Left ventricle myocardium inferior (tissue), 1 donor: Measurements from ENCODE around the gene SYMPK. TPM values are rescaled to one million over a fixed set of nuclear protein-coding genes. Genes with fewer than 3 reads are reported as not detected.

Experiments used
- DNase-seq: peaks from one replicate; pipeline ENCODE4 v3.0.0-alpha.2; 2020
- H3K27ac ChIP-seq: fragments of 200-600 bp; replicated peaks from 2 replicates; pipeline ENCODE4 v1.8.0; 2021
- H3K27me3 ChIP-seq: fragments of 200-600 bp; 2 replicates; pipeline ENCODE4 v1.8.0; 2021; ENCODE audit warnings: low read depth
- H3K36me3 ChIP-seq: fragments of 200-600 bp; 2 replicates; pipeline ENCODE4 v1.8.0; 2021
- H3K4me1 ChIP-seq: fragments of 200-600 bp; 2 replicates; pipeline ENCODE4 v1.8.0; 2021
- H3K4me3 ChIP-seq: fragments of 200-600 bp; 2 replicates; pipeline ENCODE4 v1.8.0; 2021; ENCODE audit warnings: mild to moderate bottlenecking, moderate library complexity
- H3K9me3 ChIP-seq: fragments of 200-600 bp; replicated peaks from 2 replicates; pipeline ENCODE4 v1.8.0; 2021
- CTCF ChIP-seq: fragments of 200-600 bp; IDR thresholded peaks from 2 replicates; pipeline ENCODE4 v1.8.0; 2021; ENCODE audit warnings: antibody characterized with exemption, mild to moderate bottlenecking, borderline replicate concordance
- intact Hi-C: fragments of 100-400 bp; cut with micrococcal nuclease; formaldehyde crosslinking; loops from one replicate; pipeline ENCODE4 v1.11.0; 2022
- total RNA-seq: library from RNA; stranded (reverse); fragmentation: NEBNext Ultra II Directional; extraction: Animal tissue kit (Norgen Biotek cat#: 25700); gene quantifications from one replicate; pipeline ENCODE4 v1.2.1, GENCODE V29; 2021
- donor health status: DM: no; HTN: yes; CAD: no; lungs with severe emphysema.

The SYMPK gene
- total RNA-seq, 1 donor from 2014 or later: 35.9 TPM

GRCh38 chr19:45866400-45867176, 3.6 kb upstream of the SYMPK start:
- no peak overlapping the region for H3K27ac ChIP-seq
- H3K4me1 ChIP-seq: peaks cover 27% of the 10 kb centered on the region
- intact Hi-C loops: no loop called here
- no peak for TF ChIP-seq CTCF
- no peak overlapping the region for H3K4me3 ChIP-seq
- no peaks in the 10 kb centered on the region for H3K36me3 ChIP-seq
- peaks cover 40% of the 10 kb centered on the region for H3K27me3 ChIP-seq
- no peak for DNase-seq
- no peaks in the 10 kb centered on the region for H3K9me3 ChIP-seq

DNA sequence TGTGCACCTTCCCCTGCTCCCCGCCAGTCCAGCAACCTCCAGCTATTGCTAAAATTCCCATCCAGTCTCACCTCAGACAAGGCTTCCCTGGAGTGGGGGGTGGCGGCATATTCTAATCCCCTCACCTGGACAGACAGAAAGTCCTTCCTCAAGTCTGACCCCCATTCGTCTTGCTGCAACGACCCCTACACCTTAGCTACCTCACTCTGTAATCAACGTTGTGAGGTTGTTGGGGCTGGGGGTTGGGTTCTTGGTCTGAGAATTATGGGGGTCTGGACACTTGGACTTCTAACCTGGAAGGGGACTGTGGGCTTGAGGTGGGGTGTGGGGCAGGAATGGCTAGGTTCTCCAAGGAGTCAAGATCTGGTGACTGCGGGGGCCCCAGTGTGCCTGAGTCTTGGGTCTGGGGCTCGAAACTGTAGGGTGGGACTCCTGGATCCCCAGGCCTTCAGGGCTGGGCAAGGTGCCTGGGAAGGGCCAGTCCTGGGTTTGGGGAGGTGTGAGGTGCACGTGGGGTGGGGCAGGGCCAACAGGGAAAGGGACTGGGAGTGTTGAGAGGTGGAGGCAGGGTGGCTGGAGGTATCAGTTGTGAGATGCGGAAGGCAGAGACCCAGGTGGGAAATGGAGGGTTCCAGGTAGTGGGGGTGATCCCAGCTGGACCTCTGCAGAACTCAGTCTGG, 2.5 kb upstream of the SYMPK start:
- peaks cover 38% of the 10 kb centered on the region for H3K4me1 ChIP-seq
- no peak for DNase-seq
- peaks cover 5% of the 10 kb centered on the region for H3K36me3 ChIP-seq
- H3K27me3 ChIP-seq: peaks cover 40% of the 10 kb centered on the region
- H3K9me3 ChIP-seq: no peaks in the 10 kb centered on the region
- no peak overlapping the region for H3K4me3 ChIP-seq
- intact Hi-C loops: no loop called here
- no peak for TF ChIP-seq CTCF
- no peak overlapping the region for H3K27ac ChIP-seq

- no peak for TF ChIP-seq CTCF
- H3K27me3 ChIP-seq: peaks cover 40% of the 10 kb centered on the region
- DNase-seq: no peak
- peak overlapping the region; percentile 98 for H3K4me3 ChIP-seq
- H3K36me3 ChIP-seq: peaks cover 11% of the 10 kb centered on the region
- no peaks in the 10 kb centered on the region for H3K9me3 ChIP-seq
- peaks cover 38% of the 10 kb centered on the region for H3K4me1 ChIP-seq
- H3K27ac ChIP-seq: no peak overlapping the region
- intact Hi-C loops: no loop called here
These were observed 1.7 kb upstream of the SYMPK start for GRCh38 chr19:45864629-45865082.

DNA sequence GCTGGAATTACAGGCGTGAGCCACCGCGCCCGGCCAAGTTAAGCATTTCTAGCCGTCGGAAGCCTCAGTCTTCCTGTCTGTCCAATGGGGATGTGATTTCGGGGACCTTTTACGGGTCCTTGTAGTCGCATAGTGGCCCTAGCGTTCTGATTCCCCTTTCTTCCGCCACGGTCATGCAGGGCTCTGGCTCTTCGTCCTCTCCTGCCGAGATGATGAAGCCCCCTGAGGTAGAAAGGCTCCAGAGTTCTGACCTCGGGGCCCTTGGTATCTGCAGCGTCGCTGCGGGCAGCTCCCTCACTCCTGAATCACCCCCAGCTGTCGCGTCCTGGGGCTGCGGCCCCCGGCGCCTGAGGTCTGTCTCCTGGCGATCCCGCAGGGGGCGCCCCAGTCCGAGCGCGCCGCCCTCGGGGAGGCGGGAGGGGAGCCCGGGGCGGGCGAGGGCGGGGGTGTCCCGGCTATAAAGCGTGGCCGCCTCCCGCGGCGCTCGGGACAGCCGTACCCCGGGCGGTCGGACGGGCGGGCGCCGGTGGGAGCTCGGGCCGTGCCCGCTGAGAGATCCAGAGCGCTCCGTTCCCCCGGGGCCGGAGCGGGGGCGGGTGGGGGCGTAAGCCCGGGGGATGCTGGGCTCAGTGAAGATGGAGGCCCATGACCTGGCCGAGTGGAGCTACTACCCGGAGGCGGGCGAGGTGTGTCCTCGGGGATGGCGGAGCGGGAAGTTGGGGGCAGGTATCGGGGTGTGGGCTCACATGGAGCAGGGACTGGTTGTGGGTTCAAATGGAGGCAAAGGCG, 1.1 kb upstream of the SYMPK start, which contains the start of gene FOXA3:
Gene FOXA3, plus strand, starts transcription at position 487 of the 789 bp plus-strand sequence. Its CDS starts 131 bp downstream, at position 618.
- Histone ChIP-seq H3K4me3 (peak within 1 kb of the TSS; percentile 98), H3K27me3 (peaks cover 40% of the 10 kb centered on the region), H3K36me3 (peaks cover 17% of the 10 kb centered on the region), H3K4me1 (peaks cover 38% of the 10 kb centered on the region), H3K27ac (no peak within 1 kb of the TSS), H3K9me3 (no peaks in the 10 kb centered on the region)
- peak; percentile 74 for TF ChIP-seq CTCF
- no peak for DNase-seq
- intact Hi-C loops: no loop called here

GRCh38 chr19:45863335-45863839, 440 bp upstream of the SYMPK start:
- Histone ChIP-seq H3K4me1 (peaks cover 38% of the 10 kb centered on the region), H3K9me3 (no peaks in the 10 kb centered on the region), H3K4me3 (peak overlapping the region; percentile 98), H3K36me3 (peaks cover 23% of the 10 kb centered on the region), H3K27ac (no peak overlapping the region), H3K27me3 (peaks cover 40% of the 10 kb centered on the region)
- no peak for DNase-seq
- intact Hi-C loops: no loop called here
- no peak for TF ChIP-seq CTCF
